ENCODE results near the gene RASA3.

Gene RASA3

DNA sequence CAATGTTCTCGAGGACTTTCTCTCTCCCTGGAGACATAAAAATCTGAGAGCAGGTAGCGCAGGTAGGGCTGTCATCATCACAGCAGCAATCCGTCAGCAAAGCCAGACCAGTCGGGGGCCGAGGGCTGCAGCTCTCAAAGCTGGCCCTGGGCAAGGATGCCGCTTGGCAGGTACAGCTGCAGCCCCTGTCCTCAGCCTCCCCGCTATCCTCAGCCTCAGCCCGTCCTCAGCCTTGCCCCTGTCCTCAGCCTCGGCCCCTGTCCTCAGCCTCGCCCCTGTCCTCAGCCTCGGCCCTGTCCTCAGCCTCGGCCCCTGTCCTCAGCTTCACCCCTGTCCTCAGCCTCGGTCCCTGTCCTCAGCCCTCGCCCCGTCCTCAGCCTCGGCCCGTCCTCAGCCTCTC, 169.4 kb downstream of the RASA3 start:
- H3K4me3 ChIP-seq (replicated peaks; ENCODE audit: low read depth, low read length): no peak overlapping the region
- TF ChIP-seq, protein P1, sequence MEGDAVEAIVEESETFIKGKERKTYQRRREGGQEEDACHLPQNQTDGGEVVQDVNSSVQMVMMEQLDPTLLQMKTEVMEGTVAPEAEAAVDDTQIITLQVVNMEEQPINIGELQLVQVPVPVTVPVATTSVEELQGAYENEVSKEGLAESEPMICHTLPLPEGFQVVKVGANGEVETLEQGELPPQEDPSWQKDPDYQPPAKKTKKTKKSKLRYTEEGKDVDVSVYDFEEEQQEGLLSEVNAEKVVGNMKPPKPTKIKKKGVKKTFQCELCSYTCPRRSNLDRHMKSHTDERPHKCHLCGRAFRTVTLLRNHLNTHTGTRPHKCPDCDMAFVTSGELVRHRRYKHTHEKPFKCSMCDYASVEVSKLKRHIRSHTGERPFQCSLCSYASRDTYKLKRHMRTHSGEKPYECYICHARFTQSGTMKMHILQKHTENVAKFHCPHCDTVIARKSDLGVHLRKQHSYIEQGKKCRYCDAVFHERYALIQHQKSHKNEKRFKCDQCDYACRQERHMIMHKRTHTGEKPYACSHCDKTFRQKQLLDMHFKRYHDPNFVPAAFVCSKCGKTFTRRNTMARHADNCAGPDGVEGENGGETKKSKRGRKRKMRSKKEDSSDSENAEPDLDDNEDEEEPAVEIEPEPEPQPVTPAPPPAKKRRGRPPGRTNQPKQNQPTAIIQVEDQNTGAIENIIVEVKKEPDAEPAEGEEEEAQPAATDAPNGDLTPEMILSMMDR (IDR thresholded peaks at IDR 0.05; ENCODE audit: low read length, missing control alignments): no peak
- DNase-seq (ENCODE audit: low read depth): no peak

DNA sequence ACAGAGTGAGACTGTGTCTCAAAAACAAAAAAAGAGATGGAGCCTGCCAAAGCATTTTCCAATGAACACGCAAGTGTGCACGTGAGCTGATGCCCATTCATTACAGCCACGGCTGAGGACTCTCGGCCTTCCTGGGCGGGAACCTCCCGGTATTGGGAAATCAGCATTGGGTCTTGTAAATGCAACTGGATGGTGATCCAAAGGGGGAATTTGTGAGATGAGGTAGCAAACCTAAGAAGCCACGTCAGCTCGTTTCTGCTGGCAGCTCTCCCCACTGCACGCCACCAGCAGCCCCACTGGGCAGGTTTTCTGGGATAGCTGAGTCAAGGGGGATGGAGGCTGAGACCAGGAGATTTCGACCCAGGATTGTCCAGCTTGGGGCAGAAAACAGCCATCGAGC, 170.0 kb downstream of the RASA3 start:
- DNase-seq (ENCODE audit: low read depth): no peak
- no peak overlapping the region for H3K4me3 ChIP-seq (replicated peaks; ENCODE audit: low read depth, low read length)
- TF ChIP-seq, protein P1 (IDR thresholded peaks at IDR 0.05; ENCODE audit: low read length, missing control alignments): no peak

DNA sequence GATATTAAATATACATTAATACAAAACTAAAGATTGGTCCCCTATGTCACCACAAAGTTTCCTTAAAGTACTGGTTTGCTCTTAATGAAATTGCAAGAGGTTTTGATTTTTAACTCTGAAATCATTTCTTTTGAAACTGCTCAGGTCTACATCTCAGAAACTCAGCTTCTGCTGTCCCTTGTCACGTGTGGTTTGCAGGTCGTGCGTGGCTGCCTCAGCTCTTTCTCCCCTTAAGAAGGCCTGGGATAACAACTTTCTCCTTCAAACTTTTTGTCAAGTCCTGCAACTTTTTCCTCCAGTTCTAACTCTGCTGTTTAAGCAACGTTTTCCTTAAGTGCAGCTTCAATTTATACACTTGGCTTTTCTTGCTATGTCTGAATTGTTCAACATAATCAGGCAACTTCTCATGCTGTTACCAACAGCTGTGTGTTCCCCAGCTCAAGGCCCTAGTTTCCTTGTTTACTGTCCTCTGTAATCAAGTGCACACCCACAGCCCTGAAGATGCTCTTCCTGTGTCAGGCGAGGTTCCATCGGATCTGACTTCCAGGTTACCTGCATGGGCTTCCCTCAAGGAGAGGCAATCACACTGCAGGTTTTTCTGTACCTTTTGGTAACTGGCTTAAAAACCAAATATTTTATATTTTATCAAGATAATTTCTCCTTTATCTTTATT, 172.0 kb downstream of the RASA3 start:
- TF ChIP-seq, protein P1 (IDR thresholded peaks at IDR 0.05; ENCODE audit: low read length, missing control alignments): no peak
- no peak for DNase-seq (ENCODE audit: low read depth)
- no peak overlapping the region for H3K4me3 ChIP-seq (replicated peaks; ENCODE audit: low read depth, low read length)

DNA sequence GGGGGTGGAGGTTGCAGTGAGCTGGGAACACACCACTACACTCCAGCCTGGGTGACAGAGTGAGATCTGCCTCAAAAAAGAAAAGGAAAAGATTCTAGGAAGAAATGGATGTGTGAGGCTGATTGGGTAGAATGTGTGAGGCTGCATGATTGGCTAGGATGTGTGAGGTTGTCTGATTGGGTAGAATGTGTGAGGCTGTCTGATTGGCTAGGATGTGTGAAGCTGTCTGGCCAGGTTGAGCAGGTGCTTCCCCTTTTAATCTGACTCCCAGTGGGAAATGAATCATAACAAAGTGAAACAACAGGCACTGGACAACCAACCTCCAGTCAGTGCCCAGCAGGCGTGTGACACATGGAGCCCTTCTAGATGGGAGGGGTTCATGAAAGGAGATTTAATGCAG, 173.2 kb downstream of the RASA3 start:
- no peak for DNase-seq (ENCODE audit: low read depth)
- no peak overlapping the region for H3K4me3 ChIP-seq (replicated peaks; ENCODE audit: low read depth, low read length)
- TF ChIP-seq, protein P1 (IDR thresholded peaks at IDR 0.05; ENCODE audit: low read length, missing control alignments): no peak

DNA sequence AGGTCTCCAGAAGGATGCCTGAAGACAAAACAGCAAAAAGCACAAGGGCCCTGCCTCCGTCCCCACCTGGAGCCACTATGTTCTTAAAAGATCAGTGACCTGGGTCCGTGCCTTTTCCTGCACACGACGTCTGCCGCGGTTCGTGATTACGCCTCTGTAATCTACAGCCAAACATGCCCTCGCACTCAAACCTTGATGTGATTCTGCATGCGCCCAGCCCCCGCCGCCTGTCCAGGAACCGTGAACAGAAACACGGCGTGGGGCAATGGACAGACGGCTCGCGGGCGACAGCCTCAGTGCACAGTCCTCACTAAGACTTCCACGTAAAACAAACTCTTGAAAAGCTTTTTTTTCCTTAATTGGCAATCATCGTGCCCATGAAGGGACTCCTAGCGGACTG, 174.1 kb downstream of the RASA3 start:
- no peak for DNase-seq (ENCODE audit: low read depth)
- H3K4me3 ChIP-seq (replicated peaks; ENCODE audit: low read depth, low read length): no peak overlapping the region
- TF ChIP-seq, protein P1 (IDR thresholded peaks at IDR 0.05; ENCODE audit: low read length, missing control alignments): no peak

DNA sequence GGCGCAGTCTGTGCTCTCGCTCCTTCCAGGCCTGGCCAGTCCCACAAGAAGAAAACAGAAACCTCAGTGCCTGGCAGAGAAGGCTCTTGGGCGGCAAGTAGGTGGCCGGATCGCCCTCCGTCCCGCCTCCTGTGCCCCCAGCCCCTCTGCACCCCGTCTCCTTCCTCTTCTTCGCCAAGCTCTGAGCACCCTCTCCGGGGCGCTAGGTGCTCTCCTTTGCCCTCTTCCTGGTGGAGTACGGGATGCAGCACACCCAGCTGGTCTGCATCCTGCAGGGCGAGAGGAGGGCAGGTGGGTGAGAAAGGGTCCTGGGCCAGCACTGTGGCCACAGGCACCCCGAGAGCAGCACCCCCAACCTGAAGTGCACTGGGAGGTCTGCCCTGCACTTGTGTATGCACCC, 175.9 kb downstream of the RASA3 start:
- TF ChIP-seq, protein P1 (IDR thresholded peaks at IDR 0.05; ENCODE audit: low read length, missing control alignments): no peak
- no peak overlapping the region for H3K4me3 ChIP-seq (replicated peaks; ENCODE audit: low read depth, low read length)
- DNase-seq (ENCODE audit: low read depth): no peak

DNA sequence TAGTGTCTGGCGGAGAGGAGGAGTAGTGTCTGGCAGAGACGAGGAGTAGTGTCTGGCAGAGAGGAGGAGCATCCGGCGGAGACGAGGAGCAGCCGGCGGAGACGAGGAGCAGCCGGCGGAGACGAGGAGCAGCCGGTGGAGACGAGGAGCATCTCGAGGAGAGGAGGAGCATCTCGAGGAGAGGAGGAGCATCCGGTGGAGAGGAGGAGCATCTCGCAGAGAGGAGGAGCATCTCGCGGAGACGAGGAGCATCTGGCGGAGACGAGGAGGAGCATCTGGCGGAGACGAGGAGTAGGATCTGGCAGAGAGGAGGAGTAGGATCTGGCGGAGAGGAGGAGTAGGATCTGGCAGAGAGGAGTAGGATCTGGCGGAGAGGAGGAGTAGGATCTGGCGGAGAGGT, 176.7 kb downstream of the RASA3 start:
- H3K4me3 ChIP-seq (replicated peaks; ENCODE audit: low read depth, low read length): no peak overlapping the region
- TF ChIP-seq, protein P1 (IDR thresholded peaks at IDR 0.05; ENCODE audit: low read length, missing control alignments): no peak
- DNase-seq (ENCODE audit: low read depth): no peak
